T-helper 2 cell (primary cell): ENCODE results near the gene PROM1.

Source experiments
- DNase-seq, 5 experiments: peaks; one replicate each; pipeline versions ENCODE4 v3.0.0 to v3.0.0-alpha.2; 2012 to 2022

The PROM1 gene

DNA sequence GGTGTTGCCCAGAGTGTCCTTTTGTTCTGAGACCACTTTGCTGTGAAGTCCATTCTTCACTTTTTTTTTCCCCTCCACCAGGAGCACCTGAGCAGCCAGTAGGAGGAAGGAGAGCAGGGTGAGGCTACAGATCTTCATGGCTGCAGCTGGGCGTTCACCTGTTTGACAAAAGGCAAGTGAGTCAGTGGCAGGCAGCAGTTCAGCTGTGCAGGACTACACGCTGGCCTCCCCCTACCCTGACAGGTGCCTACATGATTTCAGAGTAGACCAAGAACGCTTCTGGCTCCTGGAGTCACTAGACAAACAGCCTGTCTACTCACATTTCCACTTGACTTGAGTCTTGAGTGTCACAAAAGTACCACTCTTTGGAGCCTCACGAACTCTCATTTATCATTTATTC, 147.3 kb downstream of the PROM1 start:
- DNase-seq, result no peak

DNA sequence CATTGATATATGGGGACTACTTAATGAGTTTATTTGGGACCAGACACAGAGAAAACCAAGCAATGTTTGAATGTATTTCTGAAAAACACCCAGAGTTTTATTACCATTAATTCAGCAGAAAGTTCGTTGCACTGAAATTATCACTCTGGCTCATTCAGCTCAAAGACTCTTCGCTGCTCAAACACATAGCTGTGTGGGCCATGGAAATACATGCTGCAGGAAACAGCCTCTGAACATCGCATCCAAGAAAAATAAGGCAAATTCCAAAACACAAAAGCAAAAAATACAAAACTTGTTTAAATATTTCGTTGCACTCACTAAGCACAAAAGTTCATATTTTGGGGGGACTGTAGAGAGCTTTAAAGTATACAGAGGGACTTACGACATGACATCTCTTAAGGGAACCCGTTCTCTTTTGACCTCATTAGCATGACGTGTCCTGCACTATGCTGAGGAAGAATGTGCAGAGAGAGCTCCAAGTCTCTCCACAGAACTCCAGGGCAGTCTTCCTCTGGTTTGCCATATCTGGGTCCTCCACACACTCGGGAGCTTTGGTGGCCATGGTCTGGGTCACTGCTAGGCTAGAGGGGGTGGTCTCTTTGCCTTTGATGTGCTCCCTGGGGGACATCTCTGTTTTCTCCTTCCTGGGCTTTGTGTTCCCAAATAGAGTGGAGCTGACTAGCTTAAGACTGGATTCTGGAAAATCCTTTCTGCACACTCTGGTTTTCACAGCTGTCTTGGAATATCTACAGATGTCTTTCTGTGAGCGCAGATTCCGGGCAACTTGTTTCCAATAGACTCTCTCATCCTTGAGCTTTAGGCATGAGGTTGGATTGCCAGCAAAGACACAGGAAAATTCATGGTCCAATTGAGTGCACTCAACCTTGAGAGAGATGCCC, 148.1 kb downstream of the PROM1 start:
- no peak for DNase-seq

DNA sequence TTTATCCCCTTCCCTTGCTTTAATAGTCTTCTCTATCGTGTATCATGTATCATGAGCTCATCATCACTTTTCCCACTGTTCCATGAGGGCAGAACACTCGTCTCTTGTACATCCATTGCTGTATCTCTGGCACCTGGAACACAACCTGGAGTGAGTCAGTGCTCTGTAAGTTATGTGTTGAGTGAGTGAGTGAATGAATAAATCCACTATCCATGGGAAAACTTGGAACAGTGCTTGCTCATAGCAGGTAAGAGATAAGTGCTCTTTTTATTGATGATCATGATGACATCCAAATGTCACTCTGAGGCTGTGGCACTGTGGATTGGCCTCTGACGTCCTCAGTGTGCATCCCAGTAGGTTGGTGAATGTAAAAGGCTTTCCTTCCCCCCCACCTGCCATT, 149.6 kb downstream of the PROM1 start:
- DNase-seq, result no peak

GRCh38 chr4:15931451-15932210, 152.2 kb downstream of the PROM1 start:
- no peak for DNase-seq

DNA sequence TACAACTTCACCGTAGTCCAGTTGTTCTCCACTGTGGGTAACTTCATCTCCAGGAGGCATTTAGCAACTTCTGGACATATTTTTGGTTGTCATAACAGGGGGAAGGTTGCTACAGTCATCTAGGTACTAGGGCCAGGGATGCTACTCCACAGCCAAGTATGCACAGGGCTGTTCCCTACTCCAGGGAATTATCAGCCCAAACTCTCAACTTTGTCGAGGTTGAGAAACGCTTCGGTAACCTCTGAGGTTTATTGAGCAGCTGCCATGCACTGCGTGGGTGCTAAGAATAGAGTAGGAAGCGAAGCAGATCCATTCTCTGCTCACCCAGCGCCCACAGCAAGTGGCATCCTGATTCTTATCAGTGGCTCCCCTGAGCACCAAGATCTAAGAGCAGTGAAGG, 153.5 kb downstream of the PROM1 start:
- no peak for DNase-seq

DNA sequence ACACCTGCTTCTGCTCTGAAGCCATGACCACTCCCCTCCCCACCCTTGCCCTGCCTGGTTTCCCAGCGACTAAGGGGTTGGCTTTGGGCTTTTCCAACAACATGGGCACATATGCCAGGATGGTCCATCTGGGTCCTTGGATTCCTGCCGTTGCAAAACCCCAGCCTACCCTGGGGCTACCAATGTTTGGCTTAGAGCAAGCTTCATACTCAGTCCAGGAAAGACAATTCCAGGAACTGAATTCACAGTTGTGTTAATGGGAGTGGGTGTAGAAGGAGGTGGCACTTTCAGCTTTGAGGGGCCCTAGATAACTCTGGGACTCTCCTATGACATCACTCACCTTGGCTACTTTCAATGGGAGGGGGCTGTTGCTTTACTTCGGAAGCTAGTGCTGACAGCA, 154.3 kb downstream of the PROM1 start:
- DNase-seq, result no peak

DNA sequence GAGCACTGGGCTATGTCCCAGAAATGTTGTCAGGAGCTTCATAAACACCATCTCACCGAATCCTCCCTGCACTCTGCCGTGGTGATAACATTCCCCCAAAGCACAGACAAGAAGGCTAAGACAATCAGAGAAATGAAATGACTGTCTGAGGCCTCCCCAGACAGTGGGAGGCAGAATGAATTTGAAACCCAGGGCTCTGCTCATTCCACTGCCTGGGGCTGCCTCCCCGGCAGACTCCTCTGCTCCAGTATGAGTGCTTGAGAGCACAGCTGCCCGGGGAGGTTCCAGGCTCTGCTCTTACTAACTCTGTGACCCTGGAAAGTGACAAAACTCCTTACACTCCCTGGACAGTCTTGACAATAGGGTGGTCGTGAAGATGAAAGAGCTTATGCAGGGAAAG, 154.9 kb downstream of the PROM1 start:
- no peak for DNase-seq

DNA sequence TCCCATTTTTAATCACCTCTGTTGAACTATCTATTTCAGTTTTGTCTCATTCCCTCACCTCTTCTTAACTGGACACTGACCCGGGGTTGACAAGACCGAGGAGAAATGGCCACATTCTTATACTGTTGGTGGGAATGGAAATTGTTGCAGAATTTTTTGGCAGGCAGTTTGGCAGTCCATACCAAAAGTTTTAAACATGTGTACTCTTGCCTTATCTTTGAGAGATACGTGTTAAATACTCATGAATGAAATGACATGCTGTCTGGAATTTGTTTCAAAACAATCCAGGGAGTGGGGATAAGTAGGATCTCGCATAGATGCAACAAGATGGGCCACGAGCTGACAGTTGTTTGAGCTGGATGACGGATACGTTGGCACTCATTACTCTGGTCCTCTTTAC, 157.3 kb downstream of the PROM1 start:
- DNase-seq, result no peak

DNA sequence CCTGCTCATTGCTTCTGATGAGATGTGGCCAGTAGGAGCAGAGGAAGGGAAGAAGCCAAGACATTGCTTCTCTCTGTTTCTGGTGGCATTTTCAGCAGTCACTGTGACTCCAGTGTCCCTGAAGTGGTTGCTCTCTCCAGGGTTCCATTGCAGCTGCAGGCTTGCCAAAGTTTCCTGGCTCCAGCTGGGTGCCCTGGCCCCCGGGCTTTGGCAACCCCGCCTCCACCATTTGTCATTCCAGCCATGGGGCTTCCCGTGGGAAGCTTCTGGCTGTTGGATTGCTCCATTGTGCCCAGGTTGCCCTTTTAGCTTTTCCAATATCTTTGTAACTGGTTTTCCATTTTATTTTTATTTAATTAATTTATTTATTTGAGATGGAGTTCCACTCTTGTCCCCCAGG, 158.0 kb downstream of the PROM1 start:
- no peak for DNase-seq

- no peak for DNase-seq
Observed at GRCh38 chr4:15921592-15921932, 162.3 kb downstream of the PROM1 start.

- DNase-seq, result no peak
Observed at GRCh38 chr4:15920723-15921591, 162.9 kb downstream of the PROM1 start.

DNA sequence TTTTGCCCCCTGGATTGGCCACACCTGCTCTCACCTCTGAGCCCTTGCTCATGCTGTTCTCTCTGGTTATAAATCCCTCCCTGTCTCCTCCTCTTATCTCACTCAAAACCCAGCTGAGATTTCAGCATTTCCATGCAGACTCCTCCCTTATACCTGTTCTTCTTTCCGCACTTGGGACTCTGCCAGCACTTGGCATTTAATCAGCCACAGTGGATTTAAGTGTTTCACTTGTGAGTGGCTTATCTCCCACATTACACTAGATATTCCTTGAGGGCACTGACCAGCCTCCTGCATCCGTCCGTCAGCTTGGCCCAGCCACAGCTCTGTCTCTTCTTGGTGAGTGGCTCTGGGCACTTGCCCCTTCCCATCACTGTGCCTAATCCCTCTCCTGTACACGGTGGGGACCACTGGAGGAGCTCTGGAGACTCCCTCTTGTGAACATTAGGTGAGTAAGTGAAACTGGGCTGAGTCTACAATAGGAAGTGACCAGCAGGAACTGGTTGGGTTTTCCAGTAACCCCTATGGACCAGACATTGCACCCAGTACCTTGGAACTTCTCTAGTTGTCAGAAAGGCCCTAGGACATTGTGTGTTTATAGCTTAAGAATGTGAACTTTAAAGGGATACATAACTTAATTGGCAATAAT, 165.2 kb downstream of the PROM1 start:
- no peak for DNase-seq
